Measurements from ENCODE around the gene THAP3.

THAP3 gene

GRCh38 chr1:6622396-6623152, 2.1 kb upstream of the THAP3 start:
- no peak overlapping the region for H2AFZ ChIP-seq (ENCODE audit: low read length)
- H3K9ac ChIP-seq (ENCODE audit: low read depth, low read length, poor library complexity, severe bottlenecking): no peak overlapping the region
- peaks cover 15% of the 10 kb centered on the region for H3K4me1 ChIP-seq (ENCODE audit: insufficient read depth, low read length, poor library complexity, severe bottlenecking)
- TF ChIP-seq CTCF (conservative IDR thresholded peaks at IDR 0.05; ENCODE audit: low read length) (no peak), EZH2phosphoT487 (IDR thresholded peaks at IDR 0.05; ENCODE audit: borderline replicate concordance) (no peak)
- peaks cover 20% of the 10 kb centered on the region for H4K20me1 ChIP-seq (ENCODE audit: insufficient read depth, low read length, poor library complexity, severe bottlenecking)
- H3F3A ChIP-seq (ENCODE audit: low read depth): peaks cover 3% of the 10 kb centered on the region; the same call in 1 of the 2 replicates
- H3K9me3 ChIP-seq (ENCODE audit: insufficient read depth, low read depth, low read length): no peaks in the 10 kb centered on the region
- no peak overlapping the region for H3K4me2 ChIP-seq (ENCODE audit: low read depth, low read length, poor library complexity, severe bottlenecking)
- H3K27me3 ChIP-seq (ENCODE audit: insufficient read depth, low read length, poor library complexity, severe bottlenecking): no peaks in the 10 kb centered on the region
- H3K9me2 ChIP-seq (replicated peaks; ENCODE audit: low read depth, low read length): no peaks in the 10 kb centered on the region
- peaks cover 48% of the 10 kb centered on the region; the same call in 1 of the 2 replicates for H3K36me3 ChIP-seq (ENCODE audit: insufficient read depth, low read length)
- no peak overlapping the region for H3K4me3 ChIP-seq (ENCODE audit: low read length, poor library complexity, severe bottlenecking)
- H3K79me2 ChIP-seq (ENCODE audit: insufficient read depth, low read length): peaks cover 74% of the 10 kb centered on the region

GRCh38 chr1:6623269-6623965, 1.3 kb upstream of the THAP3 start:
- peaks cover 46% of the 10 kb centered on the region; the same call in 1 of the 2 replicates for H3K36me3 ChIP-seq (ENCODE audit: insufficient read depth, low read length)
- H3K27me3 ChIP-seq (ENCODE audit: insufficient read depth, low read length, poor library complexity, severe bottlenecking): no peaks in the 10 kb centered on the region
- H3K4me3 ChIP-seq (ENCODE audit: low read length, poor library complexity, severe bottlenecking): no peak overlapping the region
- no peaks in the 10 kb centered on the region for H3K9me2 ChIP-seq (replicated peaks; ENCODE audit: low read depth, low read length)
- peaks cover 15% of the 10 kb centered on the region for H4K20me1 ChIP-seq (ENCODE audit: insufficient read depth, low read length, poor library complexity, severe bottlenecking)
- H3K4me1 ChIP-seq (ENCODE audit: insufficient read depth, low read length, poor library complexity, severe bottlenecking): peaks cover 22% of the 10 kb centered on the region
- no peak overlapping the region for H3K4me2 ChIP-seq (ENCODE audit: low read depth, low read length, poor library complexity, severe bottlenecking)
- H3F3A ChIP-seq (ENCODE audit: low read depth): peaks cover 3% of the 10 kb centered on the region; the same call in 1 of the 2 replicates
- H3K9ac ChIP-seq (ENCODE audit: low read depth, low read length, poor library complexity, severe bottlenecking): no peak overlapping the region
- peaks cover 74% of the 10 kb centered on the region for H3K79me2 ChIP-seq (ENCODE audit: insufficient read depth, low read length)
- H2AFZ ChIP-seq (ENCODE audit: low read length): no peak overlapping the region
- TF ChIP-seq CTCF (conservative IDR thresholded peaks at IDR 0.05; ENCODE audit: low read length): no peak
- H3K9me3 ChIP-seq (ENCODE audit: insufficient read depth, low read depth, low read length): no peaks in the 10 kb centered on the region

- peaks cover 22% of the 10 kb centered on the region for H3K4me1 ChIP-seq (ENCODE audit: insufficient read depth, low read length, poor library complexity, severe bottlenecking)
- peak overlapping the region; percentile 96 for H3K4me2 ChIP-seq (ENCODE audit: low read depth, low read length, poor library complexity, severe bottlenecking)
- peak overlapping the region; percentile 37; the same call in 1 of the 2 replicates for H2AFZ ChIP-seq (ENCODE audit: low read length)
- H3K9me3 ChIP-seq (ENCODE audit: insufficient read depth, low read depth, low read length): no peaks in the 10 kb centered on the region
- peak overlapping the region; percentile 89 for H3K4me3 ChIP-seq (ENCODE audit: low read length, poor library complexity, severe bottlenecking)
- peaks cover 3% of the 10 kb centered on the region; the same call in 1 of the 2 replicates for H3F3A ChIP-seq (ENCODE audit: low read depth)
- no peaks in the 10 kb centered on the region for H3K27me3 ChIP-seq (ENCODE audit: insufficient read depth, low read length, poor library complexity, severe bottlenecking)
- H3K36me3 ChIP-seq (ENCODE audit: insufficient read depth, low read length): peaks cover 39% of the 10 kb centered on the region; the same call in 1 of the 2 replicates
- H3K9me2 ChIP-seq (replicated peaks; ENCODE audit: low read depth, low read length): no peaks in the 10 kb centered on the region
- peaks cover 15% of the 10 kb centered on the region for H4K20me1 ChIP-seq (ENCODE audit: insufficient read depth, low read length, poor library complexity, severe bottlenecking)
- TF ChIP-seq EZH2phosphoT487 (IDR thresholded peaks at IDR 0.05; ENCODE audit: borderline replicate concordance): no peak
- no peak for TF ChIP-seq CTCF (conservative IDR thresholded peaks at IDR 0.05; ENCODE audit: low read length)
- peaks cover 59% of the 10 kb centered on the region for H3K79me2 ChIP-seq (ENCODE audit: insufficient read depth, low read length)
- H3K9ac ChIP-seq (ENCODE audit: low read depth, low read length, poor library complexity, severe bottlenecking): peak overlapping the region; percentile 88
Observed at GRCh38 chr1:6625584-6626149, 999 bp downstream of the THAP3 start.
